ENCODE measurements around the gene ZNF292. TPM values are rescaled to one million over a fixed set of nuclear protein-coding genes. Genes with fewer than 3 reads are reported as not detected.

ZNF292 gene
- total RNA-seq, 1 donor from 2014 or later: 89.9 TPM

DNA sequence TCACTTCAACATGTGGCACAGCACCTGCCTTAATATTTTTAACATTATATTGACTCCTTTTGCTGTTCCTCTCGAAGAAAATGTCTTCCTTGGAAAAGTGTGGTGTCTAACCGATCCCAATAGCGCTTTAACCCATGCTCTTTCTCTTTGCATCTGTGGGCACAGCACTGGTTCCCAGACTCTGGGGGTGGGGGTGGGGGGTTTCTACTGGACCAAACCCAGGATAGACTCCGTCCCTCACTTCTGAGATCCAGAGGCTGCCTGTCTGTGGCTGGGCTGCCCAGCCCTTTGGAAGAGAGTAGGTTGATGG, 3.9 kb upstream of the ZNF292 start:
- H3K27ac Mint-ChIP-seq (ENCODE audit: unreplicated experiment): peak overlapping the region; percentile 90
- H3K36me3 Mint-ChIP-seq (ENCODE audit: unreplicated experiment): peaks cover 4% of the 10 kb centered on the region
- peaks cover 16% of the 10 kb centered on the region for H3K9me3 Mint-ChIP-seq (ENCODE audit: unreplicated experiment)
- TF ChIP-seq, protein P1, sequence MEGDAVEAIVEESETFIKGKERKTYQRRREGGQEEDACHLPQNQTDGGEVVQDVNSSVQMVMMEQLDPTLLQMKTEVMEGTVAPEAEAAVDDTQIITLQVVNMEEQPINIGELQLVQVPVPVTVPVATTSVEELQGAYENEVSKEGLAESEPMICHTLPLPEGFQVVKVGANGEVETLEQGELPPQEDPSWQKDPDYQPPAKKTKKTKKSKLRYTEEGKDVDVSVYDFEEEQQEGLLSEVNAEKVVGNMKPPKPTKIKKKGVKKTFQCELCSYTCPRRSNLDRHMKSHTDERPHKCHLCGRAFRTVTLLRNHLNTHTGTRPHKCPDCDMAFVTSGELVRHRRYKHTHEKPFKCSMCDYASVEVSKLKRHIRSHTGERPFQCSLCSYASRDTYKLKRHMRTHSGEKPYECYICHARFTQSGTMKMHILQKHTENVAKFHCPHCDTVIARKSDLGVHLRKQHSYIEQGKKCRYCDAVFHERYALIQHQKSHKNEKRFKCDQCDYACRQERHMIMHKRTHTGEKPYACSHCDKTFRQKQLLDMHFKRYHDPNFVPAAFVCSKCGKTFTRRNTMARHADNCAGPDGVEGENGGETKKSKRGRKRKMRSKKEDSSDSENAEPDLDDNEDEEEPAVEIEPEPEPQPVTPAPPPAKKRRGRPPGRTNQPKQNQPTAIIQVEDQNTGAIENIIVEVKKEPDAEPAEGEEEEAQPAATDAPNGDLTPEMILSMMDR (IDR thresholded peaks at IDR 0.05; ENCODE audit: partially characterized antibody, unreplicated experiment): no peak
- peaks cover 18% of the 10 kb centered on the region for H3K4me1 Mint-ChIP-seq (ENCODE audit: low read depth, unreplicated experiment)
- no peak for DNase-seq
- H3K4me3 Mint-ChIP-seq (ENCODE audit: unreplicated experiment): peak overlapping the region; percentile 57
- peaks cover 16% of the 10 kb centered on the region for H3K27me3 Mint-ChIP-seq (ENCODE audit: unreplicated experiment)

DNA sequence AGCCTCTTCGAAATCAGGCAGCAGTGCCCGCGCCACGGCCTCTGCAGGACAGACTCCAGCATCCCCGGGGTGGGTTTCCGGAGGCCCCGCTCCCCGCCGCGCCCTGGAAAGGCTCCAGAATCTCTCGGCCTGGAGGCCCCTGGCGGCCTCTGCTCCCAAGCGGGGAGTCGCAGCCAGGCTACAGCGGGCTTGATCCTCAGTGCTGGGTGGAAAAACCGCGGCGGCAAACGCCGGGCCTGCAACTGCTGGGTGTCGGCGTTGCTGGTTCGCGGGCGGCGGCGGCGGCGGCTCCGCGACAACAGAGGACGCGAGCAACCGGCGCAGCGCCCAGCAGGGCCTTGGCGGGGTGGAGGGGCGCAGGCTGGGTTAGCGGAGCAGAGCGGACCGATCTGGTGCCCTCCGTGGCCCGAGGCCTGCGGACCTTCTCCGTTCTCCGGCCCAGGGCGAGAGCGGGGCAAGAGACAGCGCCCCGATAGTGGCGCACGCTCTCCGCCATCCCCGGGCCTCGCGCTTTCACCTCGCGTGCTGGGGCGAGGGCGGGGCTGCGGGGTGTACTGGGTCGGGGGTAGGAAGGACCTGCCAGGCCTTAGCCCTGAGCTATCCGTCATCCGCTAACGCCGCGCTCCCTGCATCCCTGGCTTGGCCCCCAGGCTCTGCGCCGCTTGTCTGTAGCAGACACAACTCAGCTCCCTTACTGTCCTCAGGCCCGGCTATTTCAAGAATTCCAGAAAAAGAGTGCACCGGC, 3.4 kb upstream of the ZNF292 start:
- H3K4me3 Mint-ChIP-seq (ENCODE audit: unreplicated experiment): peak overlapping the region; percentile 93
- peak overlapping the region; percentile 97 for H3K27ac Mint-ChIP-seq (ENCODE audit: unreplicated experiment)
- peak; percentile 79 for DNase-seq
- H3K4me1 Mint-ChIP-seq (ENCODE audit: low read depth, unreplicated experiment): peaks cover 18% of the 10 kb centered on the region
- H3K9me3 Mint-ChIP-seq (ENCODE audit: unreplicated experiment): peaks cover 18% of the 10 kb centered on the region
- H3K27me3 Mint-ChIP-seq (ENCODE audit: unreplicated experiment): peaks cover 18% of the 10 kb centered on the region
- H3K36me3 Mint-ChIP-seq (ENCODE audit: unreplicated experiment): peaks cover 4% of the 10 kb centered on the region
- TF ChIP-seq, protein P1 (IDR thresholded peaks at IDR 0.05; ENCODE audit: partially characterized antibody, unreplicated experiment): no peak

DNA sequence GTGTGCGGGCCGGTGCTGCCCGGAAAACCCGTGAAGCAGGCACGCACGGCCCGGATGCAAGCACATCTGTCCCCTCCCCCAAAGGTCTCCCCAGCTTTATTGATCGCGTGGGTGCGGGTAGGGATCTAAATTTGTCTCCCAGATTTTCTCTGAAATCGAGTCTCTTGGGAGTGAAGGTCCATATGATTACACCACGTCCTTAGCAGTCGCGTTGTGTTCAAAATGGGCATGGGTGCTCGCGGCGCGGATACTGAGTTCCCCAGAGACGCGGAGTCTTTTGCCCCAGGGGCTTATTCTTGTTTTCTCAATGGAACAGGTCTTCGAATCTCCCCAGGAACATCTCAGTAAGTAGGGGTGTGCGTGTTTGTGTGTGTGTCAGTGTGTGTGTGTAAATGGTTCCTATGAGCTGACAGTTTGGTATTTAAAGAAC, 2.8 kb upstream of the ZNF292 start:
- Mint-ChIP-seq H3K9me3 (ENCODE audit: unreplicated experiment) (peaks cover 18% of the 10 kb centered on the region), H3K36me3 (ENCODE audit: unreplicated experiment) (peaks cover 4% of the 10 kb centered on the region), H3K4me3 (ENCODE audit: unreplicated experiment) (peak overlapping the region; percentile 93), H3K4me1 (ENCODE audit: low read depth, unreplicated experiment) (peaks cover 18% of the 10 kb centered on the region), H3K27ac (ENCODE audit: unreplicated experiment) (peak overlapping the region; percentile 97), H3K27me3 (ENCODE audit: unreplicated experiment) (peaks cover 18% of the 10 kb centered on the region)
- TF ChIP-seq, protein P1 (IDR thresholded peaks at IDR 0.05; ENCODE audit: partially characterized antibody, unreplicated experiment): no peak
- DNase-seq: no peak

DNA sequence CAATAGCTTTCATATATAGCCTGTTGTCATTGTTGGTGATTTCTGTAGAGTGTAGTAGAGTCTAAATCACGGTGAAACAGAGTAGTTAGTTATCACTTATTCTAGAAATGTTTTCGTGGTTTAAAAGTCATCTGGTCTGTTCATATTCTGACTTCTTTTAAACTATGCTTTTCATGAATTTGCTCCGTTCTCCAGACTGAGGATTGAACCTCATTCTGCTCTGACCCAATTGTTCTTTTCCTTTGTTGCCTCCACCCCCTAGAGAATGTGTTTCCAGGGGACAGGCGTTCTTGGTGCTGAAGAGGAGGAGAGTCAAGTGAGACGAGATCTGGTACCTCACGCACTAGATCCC, 748 bp upstream of the ZNF292 start:
- peaks cover 22% of the 10 kb centered on the region for H3K4me1 Mint-ChIP-seq (ENCODE audit: low read depth, unreplicated experiment)
- peaks cover 18% of the 10 kb centered on the region for H3K9me3 Mint-ChIP-seq (ENCODE audit: unreplicated experiment)
- TF ChIP-seq, protein P1 (IDR thresholded peaks at IDR 0.05; ENCODE audit: partially characterized antibody, unreplicated experiment): no peak
- peak overlapping the region; percentile 100 for H3K27ac Mint-ChIP-seq (ENCODE audit: unreplicated experiment)
- no peak for DNase-seq
- peak overlapping the region; percentile 93 for H3K4me3 Mint-ChIP-seq (ENCODE audit: unreplicated experiment)
- H3K27me3 Mint-ChIP-seq (ENCODE audit: unreplicated experiment): peaks cover 18% of the 10 kb centered on the region
- peaks cover 4% of the 10 kb centered on the region for H3K36me3 Mint-ChIP-seq (ENCODE audit: unreplicated experiment)

Measured in glutamatergic neuron (in vitro differentiated cells).